A549 (cell line): Measurements from ENCODE around the gene MAGI1. TPM values are rescaled to one million over a fixed set of nuclear protein-coding genes. Genes with fewer than 3 reads are reported as not detected.
A peak's percentile ranks its signal among the peaks of the same experiment; 100 is the strongest.
"Not testable (repeated sequence)": the region's sequence is repeated elsewhere in the genome, so short reads cannot be mapped to it uniquely, and the experiment has no call there.

Experiments
- ATAC-seq, 2 experiments: fragments of 200-7000 bp in 1 of 2; fragments of >200 bp in 1 of 2; cut with Nextera tagmentation in 1 of 2; cut with Tn5 transposase in 1 of 2; 3 replicates each; pipeline versions ENCODE4 v1.8.0 to v1.9.1; 2018 to 2020; ENCODE audit warnings: mild to moderate bottlenecking in 1 of 2, moderate library complexity in 1 of 2
- CTCF ChIA-PET: fragments of 300-600 bp; sonication (Branson Sonifier 250); formaldehyde crosslinking; extraction: SDS; loops from one replicate; lab custom pipeline; 2021; ENCODE audit warnings: antibody characterized with exemption, inconsistent platforms; lab: Yijun Ruan, JAX
- POLR2A ChIA-PET: fragments of 350-600 bp; formaldehyde crosslinking; extraction: SDS; loops from one replicate; lab custom pipeline; 2021; ENCODE audit warnings: antibody characterized with exemption, inconsistent platforms; lab: Yijun Ruan, JAX
- DNase-seq, 2 experiments: peaks; one replicate each; pipeline versions ENCODE4 v3.0.0 to v3.0.0-alpha.2; 2011 to 2016; ENCODE audit warnings: low read depth in 1 of 2, low spot score in 1 of 2
- FAIRE-seq: peaks from 2 replicates; lab custom pipeline; 2011; peaks lifted over from hg19 to GRCh38; lab: Jason Lieb, UNC
- H3K27ac ChIP-seq, 2 experiments: fragments of >200 bp; sonication (Bioruptor Twin); formaldehyde crosslinking; 3 replicates each; pipeline ENCODE4 v1.5.1; 2016 to 2017
- H3K4me1 ChIP-seq: fragments of >200 bp; sonication (Bioruptor Twin); formaldehyde crosslinking; 3 replicates; pipeline ENCODE4 v1.6.1; 2016
- H3K4me2 ChIP-seq: fragments of >200 bp; sonication (Bioruptor Twin); formaldehyde crosslinking; 3 replicates; pipeline ENCODE4 v1.6.1; 2016
- H3K4me3 ChIP-seq: fragments of >200 bp; sonication (Bioruptor Twin); formaldehyde crosslinking; 3 replicates; pipeline ENCODE4 v1.5.1; 2016
- H3K9me3 ChIP-seq: fragments of >200 bp; sonication (Bioruptor Twin); formaldehyde crosslinking; 3 replicates; pipeline ENCODE4 v1.6.1; 2016
- CHD2 ChIP-seq: fragments of 150-350 bp; IDR thresholded peaks from 2 replicates; pipeline ENCODE4 v1.6.1; 2014; ENCODE audit warnings: low read length; ENCODE audit not compliant: partially characterized antibody
- E2F6 ChIP-seq: IDR thresholded peaks from 2 replicates; pipeline ENCODE4 v1.6.1; 2012; ENCODE audit warnings: low read depth, borderline replicate concordance
- EHMT2 ChIP-seq: fragments of 200-600 bp; sonication (generic); IDR thresholded peaks from 2 replicates; pipeline ENCODE4 v1.6.1; 2016; ENCODE audit warnings: antibody characterized with exemption, low read depth, mild to moderate bottlenecking, moderate library complexity
- FOSL2 ChIP-seq, 2 experiments: fragments of 450-650 bp in 1 of 2; fragments of >200 bp in 1 of 2; sonication (Bioruptor Twin) in 1 of 2; formaldehyde crosslinking; IDR thresholded peaks; 2 replicates each; pipeline versions ENCODE4 v1.5.0 to v1.6.1; 2016 to 2020; ENCODE audit warnings: mild to moderate bottlenecking in 1 of 2, moderate library complexity in 1 of 2
- HOXB13 ChIP-seq: fragments of 250-450 bp; sonication (Bioruptor Pico); IDR thresholded peaks from 2 replicates; pipeline ENCODE4 v1.5.0; 2020; ENCODE audit warnings: low read depth, mild to moderate bottlenecking, moderate library complexity
- NPAS2 ChIP-seq: fragments of 250-450 bp; sonication (Bioruptor Pico); IDR thresholded peaks from 2 replicates; pipeline ENCODE4 v1.8.0; 2022; ENCODE audit warnings: mild to moderate bottlenecking, moderate library complexity, borderline replicate concordance
- PHF8 ChIP-seq: fragments of 200-600 bp; sonication (generic); IDR thresholded peaks from 2 replicates; pipeline ENCODE4 v1.6.1; 2016; ENCODE audit warnings: low read depth, mild to moderate bottlenecking, antibody characterized with exemption, moderate library complexity, borderline replicate concordance
- POLR2A ChIP-seq: IDR thresholded peaks from 2 replicates; pipeline ENCODE4 v1.6.1; 2012; ENCODE audit warnings: mild to moderate bottlenecking, low read length
- RAD21 ChIP-seq, 2 experiments: fragments of >200 bp in 1 of 2; sonication (Bioruptor Twin) in 1 of 2; formaldehyde crosslinking in 1 of 2; IDR thresholded peaks in 1 of 2; conservative IDR thresholded peaks in 1 of 2; 2 replicates in 1 of 2; 3 replicates in 1 of 2; pipeline ENCODE4 v1.6.1; 2012 to 2018; ENCODE audit warnings: inconsistent platforms in 1 of 2
- RCOR1 ChIP-seq: fragments of 150-350 bp; IDR thresholded peaks from 2 replicates; pipeline ENCODE4 v1.6.1; 2014; ENCODE audit warnings: antibody characterized with exemption, low read length, low read depth
- RNF2 ChIP-seq: fragments of 200-600 bp; sonication (generic); IDR thresholded peaks from 2 replicates; pipeline ENCODE4 v1.6.1; 2016; ENCODE audit warnings: low read depth, mild to moderate bottlenecking, antibody characterized with exemption, moderate library complexity, borderline replicate concordance
- SMC3 ChIP-seq: fragments of >200 bp; sonication (Bioruptor Twin); formaldehyde crosslinking; IDR thresholded peaks from 3 replicates; pipeline ENCODE4 v1.6.1; 2018; ENCODE audit warnings: inconsistent platforms
- SREBF2 ChIP-seq: fragments of 450-650 bp; IDR thresholded peaks from 2 replicates; pipeline ENCODE4 v1.6.1; 2014; ENCODE audit warnings: mild to moderate bottlenecking, moderate library complexity
- TFCP2L1 ChIP-seq: fragments of 250-450 bp; sonication (Bioruptor Pico); IDR thresholded peaks from 2 replicates; pipeline ENCODE4 v1.5.0; 2021; ENCODE audit warnings: mild to moderate bottlenecking
- ZC3H11A ChIP-seq: fragments of 450-650 bp; IDR thresholded peaks from 2 replicates; pipeline ENCODE4 v1.6.1; 2014; ENCODE audit warnings: antibody characterized with exemption, mild to moderate bottlenecking
- WGBS: methylation state at CpG from one replicate; pipeline ENCODE4 v1.1.6; 2017; ENCODE audit errors: missing lambda C conversion rate; 5-methylcytosine and 5-hydroxymethylcytosine counted together
- polyA plus RNA-seq, 4 experiments: library from polyadenylated mRNA; depleted of rRNA in 3 of 4; stranded (reverse); fragments of >200 nt; fragmentation: RNase III in 1 of 4; extraction: RNeasy Plus Mini Kit Qiagen cat#74134 plus additional on column Dnase treatment in 1 of 4; gene quantifications; 2 replicates in 3 of 4; 3 replicates in 1 of 4; pipeline ENCODE4 v1.2.3, GENCODE V29; 2011 to 2017

MAGI1 gene
- polyA plus RNA-seq, 2 of the 4 experiments (the other 2 are of a cell fraction): 4.7 to 6.6 TPM

DNA sequence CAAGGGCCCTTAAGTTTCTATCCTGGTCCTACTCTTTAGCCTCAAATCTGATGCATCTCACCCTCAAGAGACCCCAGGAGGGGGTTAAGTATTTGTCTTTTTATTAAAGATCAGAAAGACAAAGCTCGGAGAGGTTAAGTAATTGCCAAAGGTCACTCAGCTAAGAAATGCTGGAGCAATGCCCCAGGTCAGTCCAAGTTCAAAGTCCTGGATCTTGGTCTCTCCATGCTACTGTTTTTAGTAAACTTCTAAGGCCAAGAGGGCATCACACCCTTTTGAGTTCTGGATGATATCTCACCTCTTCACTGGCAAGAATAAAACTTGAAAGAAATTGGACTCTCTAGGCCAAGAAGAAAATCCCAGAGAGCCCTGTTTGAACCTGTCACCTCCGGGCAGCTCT lies 488.6 kb downstream of the MAGI1 start:
- Histone ChIP-seq H3K4me1 (no peaks in the 10 kb centered on the region), H3K4me2 (no peak overlapping the region), H3K9me3 (no peaks in the 10 kb centered on the region), H3K4me3 (no peak overlapping the region), H3K27ac (no peak overlapping the region)
- ChIA-PET CTCF (interaction anchor here (1.4 kb wide), 1 partner anchor 15 kb away, joined by 6 read pairs; no protein-coding TSS in a partner anchor), POLR2A (no interaction called here)
- no peak for FAIRE-seq
- no peak for ATAC-seq
- 84% methylated on average over 2 of the region's 2 CpGs for WGBS
- TF ChIP-seq TFCP2L1 (CRISPR knock-in tag): no peak
- TF ChIP-seq HOXB13: no peak
- TF ChIP-seq SMC3: no peak
- TF ChIP-seq CHD2: no peak
- TF ChIP-seq PHF8: no peak
- DNase-seq: no peak

DNA sequence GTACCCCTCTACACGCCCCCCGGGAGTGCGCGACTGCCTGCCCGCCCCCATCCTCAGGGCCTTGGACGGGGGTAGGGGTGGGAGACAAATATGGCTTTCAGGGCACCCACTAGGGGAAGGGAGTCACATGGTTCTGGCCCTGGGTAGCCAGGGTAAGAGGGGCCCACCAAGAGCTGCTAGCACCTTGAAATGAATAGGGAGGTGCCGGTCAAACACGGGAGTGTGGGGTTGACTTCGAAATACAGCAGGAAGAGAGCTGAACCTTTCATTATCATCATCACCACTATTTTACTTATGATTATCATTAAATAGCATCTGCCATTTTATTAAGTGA lies 489.1 kb downstream of the MAGI1 start:
- TF ChIP-seq NPAS2 (CRISPR knock-in tag) (no peak), ZC3H11A (no peak), HOXB13 (no peak), POLR2A (no peak), RCOR1 (no peak), SMC3 (no peak), SREBF2 (no peak), E2F6 (no peak)
- H3K4me2 ChIP-seq: no peak overlapping the region
- 91% methylated on average over 3 of the region's 9 CpGs for WGBS
- no peak overlapping the region for H3K4me3 ChIP-seq
- ATAC-seq (no peak), FAIRE-seq (no peak), DNase-seq (no peak)
- H3K4me1 ChIP-seq: no peaks in the 10 kb centered on the region
- ChIA-PET CTCF (interaction anchor here (1.4 kb wide), 1 partner anchor 14 kb away, joined by 6 read pairs; no protein-coding TSS in a partner anchor), POLR2A (no interaction called here)
- H3K9me3 ChIP-seq: no peaks in the 10 kb centered on the region
- no peak overlapping the region for H3K27ac ChIP-seq

- DNase-seq: no peak
- Histone ChIP-seq H3K4me2 (0 out of 3 replicates have a peak overlapping the region, but pooled peaks have one; percentile 17), H3K4me1 (no peaks in the 10 kb centered on the region), H3K27ac (no peak overlapping the region), H3K4me3 (no peak overlapping the region; the same call in 2 of the 3 replicates), H3K9me3 (no peaks in the 10 kb centered on the region)
- FAIRE-seq: no peak
- 66% methylated on average over 39 of the region's 71 CpGs for WGBS
- ChIA-PET POLR2A (no interaction called here), CTCF (interaction anchor here (1.4 kb wide), 1 partner anchor 13 kb away, joined by 6 read pairs; no protein-coding TSS in a partner anchor)
- TF ChIP-seq EHMT2 (no peak), RAD21 (conservative IDR thresholded peaks at IDR 0.05 in 1 of 2, IDR thresholded peaks at IDR 0.05 in 1 of 2) (no peak)
- ATAC-seq: no peak
Observed at GRCh38 chr3:65548848-65549625, 489.7 kb downstream of the MAGI1 start.

GRCh38 chr3:65545429-65545828 lies 493.3 kb downstream of the MAGI1 start:
- Histone ChIP-seq H3K4me2 (no peak overlapping the region), H3K4me1 (no peaks in the 10 kb centered on the region), H3K9me3 (no peaks in the 10 kb centered on the region), H3K27ac (no peak overlapping the region), H3K4me3 (no peak overlapping the region)
- POLR2A ChIA-PET: no interaction called here
- TF ChIP-seq RNF2 (no peak), FOSL2 (IDR thresholded peaks at IDR 0.05) (no peak), FOSL2 (CRISPR knock-in tag; IDR thresholded peaks at IDR 0.05) (peak; percentile 28; the same call in 1 of the 2 replicates)
- peak in 1 of 2 experiments; percentile 17 for DNase-seq
- CTCF ChIA-PET: no interaction called here
- ATAC-seq: peak; percentile 30 to 36; a peak in 2 of 6 replicates
- no peak for FAIRE-seq
- 33% methylated on average over 1 of the region's 1 CpG for WGBS

- H3K4me3 ChIP-seq, ATAC-seq, POLR2A ChIA-PET, FAIRE-seq, H3K9me3 ChIP-seq, H3K27ac ChIP-seq, H3K4me2 ChIP-seq, CTCF ChIA-PET, H3K4me1 ChIP-seq, DNase-seq: not testable (repeated sequence)
- 94% methylated on average over 1 of the region's 1 CpG for WGBS
Observed at GRCh38 chr3:65543391-65543790, 495.3 kb downstream of the MAGI1 start.
